Esophagus squamous epithelium (tissue), 5 donors: ENCODE results near the gene LRBA. TPM values are rescaled to one million over a fixed set of nuclear protein-coding genes. Genes with fewer than 3 reads are reported as not detected.

ENCODE experiments used
- DNase-seq: peaks from one replicate; lab custom pipeline; 2025; lab: John Stamatoyannopoulos, UW
- H3K27ac ChIP-seq, 4 donors: fragments of 200-600 bp; sonication (generic); one replicate each; pipeline ENCODE4 v1.5.1; 2016 to 2019; ENCODE audit warnings: mild to moderate bottlenecking in 1 of 4
- H3K27me3 ChIP-seq, 4 donors: fragments of 200-600 bp; sonication (generic); 1 replicate in 3 of 4; 2 replicates in 1 of 4; pipeline versions ENCODE4 v1.5.1 to v1.6.0; 2017 to 2021; ENCODE audit warnings: antibody characterized with exemption in 1 of 4
- H3K36me3 ChIP-seq, 3 donors: fragments of 200-600 bp; sonication (generic); one replicate each; pipeline ENCODE4 v1.5.1; 2016 to 2019
- H3K4me1 ChIP-seq, 3 donors: fragments of 200-600 bp; sonication (generic); one replicate each; pipeline ENCODE4 v1.5.1; 2017 to 2019
- H3K4me3 ChIP-seq, 4 donors: fragments of 200-600 bp; sonication (generic); 1 replicate in 3 of 4; 2 replicates in 1 of 4; pipeline ENCODE4 v1.5.1; 2016 to 2019; ENCODE audit warnings: mild to moderate bottlenecking in 2 of 4, moderate library complexity in 1 of 4
- H3K9me3 ChIP-seq, 3 donors: fragments of 200-600 bp; sonication (generic); one replicate each; pipeline ENCODE4 v1.5.1; 2016 to 2019
- POLR2A ChIP-seq, 4 donors: fragments of 450-650 bp; IDR thresholded peaks; one replicate each; pipeline ENCODE4 v1.6.1; 2017; ENCODE audit warnings: antibody characterized with exemption in 4 of 4, mild to moderate bottlenecking in 4 of 4, moderate library complexity in 3 of 4
- WGBS, 2 donors: methylation state at CpG; one replicate each; pipeline ENCODE4 v1.1.5; 2018; 5-methylcytosine and 5-hydroxymethylcytosine counted together
- intact Hi-C: fragments of 100-400 bp; cut with DNase I; formaldehyde crosslinking; loops from one replicate; pipeline ENCODE4 v1.15.0; 2022
- total RNA-seq, 4 donors: library from RNA; depleted of rRNA; stranded (reverse); fragments of >200 nt; gene quantifications; one replicate each; pipeline ENCODE4 v1.1.0, GENCODE V29; 2016
- TF ChIP-seq, protein P1 (sequence below), 6 experiments: fragments of 450-650 bp in 4 of 6; fragments of 200-600 bp in 2 of 6; sonication (generic) in 2 of 6; IDR thresholded peaks; one replicate each; pipeline ENCODE4 v1.5.1; 2016 to 2019; ENCODE audit warnings: antibody characterized with exemption in 6 of 6, mild to moderate bottlenecking in 4 of 6, moderate library complexity in 4 of 6
- donor health status: DM: yes; HTN: yes; CAD: no.

The LRBA gene
- total RNA-seq, 4 donors from 2014 or later = 54.7 to 91.8 (median 66.2) TPM

DNA sequence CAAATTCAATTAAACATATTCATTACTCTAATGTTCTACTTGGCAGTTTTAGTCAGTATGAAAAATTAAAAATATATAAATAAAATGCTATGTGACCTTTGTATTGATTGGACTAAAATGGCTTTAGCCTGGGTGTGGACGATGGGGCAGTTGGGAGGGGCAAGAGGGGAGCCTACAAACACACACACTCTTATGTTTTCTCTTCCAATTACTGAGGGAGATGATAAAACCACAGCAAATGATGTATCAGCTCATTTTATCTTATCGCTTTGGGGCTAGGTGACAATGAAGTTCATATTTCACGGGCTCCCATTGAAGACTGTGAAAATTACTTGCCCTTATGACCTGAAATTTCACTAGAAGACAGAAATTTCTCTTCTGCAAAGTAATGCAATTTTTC is 517.5 kb downstream of the LRBA start:
- Histone ChIP-seq H3K9me3 (no peaks in the 10 kb centered on the region), H3K36me3 (no peaks in the 10 kb centered on the region), H3K27ac (no peak overlapping the region), H3K4me1 (no peaks in the 10 kb centered on the region), H3K4me3 (no peak overlapping the region), H3K27me3 (no peaks in the 10 kb centered on the region)
- intact Hi-C loops = no loop called here
- DNase-seq = no peak
- TF ChIP-seq, protein P1, sequence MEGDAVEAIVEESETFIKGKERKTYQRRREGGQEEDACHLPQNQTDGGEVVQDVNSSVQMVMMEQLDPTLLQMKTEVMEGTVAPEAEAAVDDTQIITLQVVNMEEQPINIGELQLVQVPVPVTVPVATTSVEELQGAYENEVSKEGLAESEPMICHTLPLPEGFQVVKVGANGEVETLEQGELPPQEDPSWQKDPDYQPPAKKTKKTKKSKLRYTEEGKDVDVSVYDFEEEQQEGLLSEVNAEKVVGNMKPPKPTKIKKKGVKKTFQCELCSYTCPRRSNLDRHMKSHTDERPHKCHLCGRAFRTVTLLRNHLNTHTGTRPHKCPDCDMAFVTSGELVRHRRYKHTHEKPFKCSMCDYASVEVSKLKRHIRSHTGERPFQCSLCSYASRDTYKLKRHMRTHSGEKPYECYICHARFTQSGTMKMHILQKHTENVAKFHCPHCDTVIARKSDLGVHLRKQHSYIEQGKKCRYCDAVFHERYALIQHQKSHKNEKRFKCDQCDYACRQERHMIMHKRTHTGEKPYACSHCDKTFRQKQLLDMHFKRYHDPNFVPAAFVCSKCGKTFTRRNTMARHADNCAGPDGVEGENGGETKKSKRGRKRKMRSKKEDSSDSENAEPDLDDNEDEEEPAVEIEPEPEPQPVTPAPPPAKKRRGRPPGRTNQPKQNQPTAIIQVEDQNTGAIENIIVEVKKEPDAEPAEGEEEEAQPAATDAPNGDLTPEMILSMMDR (IDR thresholded peaks at IDR 0.05) = no peak
- TF ChIP-seq POLR2A (IDR thresholded peaks at IDR 0.05) = no peak
- 84 to 85% methylated on average over 3 of the region's 3 CpGs for WGBS, 2 donors

DNA sequence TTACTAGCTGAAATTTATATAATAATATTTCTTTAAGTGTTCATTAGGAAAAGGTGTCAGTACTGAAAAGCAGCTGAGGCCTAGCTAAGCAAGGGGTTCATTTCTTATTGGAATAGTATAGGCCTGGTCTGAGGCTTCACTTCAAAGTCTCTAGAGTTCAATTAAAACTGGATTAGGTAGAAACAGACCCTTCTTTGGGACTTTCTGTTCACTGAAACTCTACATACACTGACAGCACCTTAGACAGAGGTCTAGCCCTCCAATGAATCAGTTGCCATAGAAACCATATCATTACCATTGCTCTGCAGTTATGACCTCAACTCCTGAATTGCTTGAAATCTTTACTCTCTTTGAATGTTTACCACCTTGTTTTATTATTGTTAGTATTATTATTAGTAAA is 519.5 kb downstream of the LRBA start:
- H3K36me3 ChIP-seq = no peaks in the 10 kb centered on the region
- no peak overlapping the region for H3K4me3 ChIP-seq
- TF ChIP-seq, protein P1 (IDR thresholded peaks at IDR 0.05) = no peak
- TF ChIP-seq POLR2A (IDR thresholded peaks at IDR 0.05) = no peak
- DNase-seq = no peak
- intact Hi-C loops = no loop called here
- no peak overlapping the region for H3K27ac ChIP-seq
- H3K4me1 ChIP-seq = no peaks in the 10 kb centered on the region
- no peaks in the 10 kb centered on the region for H3K27me3 ChIP-seq
- H3K9me3 ChIP-seq = no peaks in the 10 kb centered on the region

DNA sequence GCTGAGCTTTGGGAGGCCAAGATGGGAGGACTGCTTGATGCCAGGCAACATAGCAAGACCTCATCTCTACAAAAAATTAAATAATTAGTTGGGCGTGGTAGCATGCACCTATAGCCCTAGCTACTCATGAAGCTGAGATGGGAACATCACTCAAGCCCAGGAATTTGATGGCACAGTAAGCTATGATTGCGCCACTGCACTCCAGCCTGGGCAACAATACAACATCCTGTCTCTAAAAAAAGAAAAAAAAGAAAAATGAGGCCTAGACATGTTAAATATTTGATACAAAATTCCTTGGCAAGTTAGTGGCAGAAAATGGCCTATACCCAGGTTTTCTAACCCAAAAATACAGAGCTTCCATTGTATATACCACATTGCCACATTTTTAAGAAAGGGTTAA is 521.2 kb downstream of the LRBA start:
- H3K36me3 ChIP-seq = no peaks in the 10 kb centered on the region
- no peak overlapping the region for H3K4me3 ChIP-seq
- 90 to 100% methylated on average over 2 of the region's 2 CpGs for WGBS, 2 donors
- no peaks in the 10 kb centered on the region for H3K27me3 ChIP-seq
- no peaks in the 10 kb centered on the region for H3K4me1 ChIP-seq
- DNase-seq = no peak
- no peaks in the 10 kb centered on the region for H3K9me3 ChIP-seq
- intact Hi-C loops = no loop called here
- no peak overlapping the region for H3K27ac ChIP-seq
- no peak for TF ChIP-seq POLR2A (IDR thresholded peaks at IDR 0.05)
- TF ChIP-seq, protein P1 (IDR thresholded peaks at IDR 0.05) = no peak

DNA sequence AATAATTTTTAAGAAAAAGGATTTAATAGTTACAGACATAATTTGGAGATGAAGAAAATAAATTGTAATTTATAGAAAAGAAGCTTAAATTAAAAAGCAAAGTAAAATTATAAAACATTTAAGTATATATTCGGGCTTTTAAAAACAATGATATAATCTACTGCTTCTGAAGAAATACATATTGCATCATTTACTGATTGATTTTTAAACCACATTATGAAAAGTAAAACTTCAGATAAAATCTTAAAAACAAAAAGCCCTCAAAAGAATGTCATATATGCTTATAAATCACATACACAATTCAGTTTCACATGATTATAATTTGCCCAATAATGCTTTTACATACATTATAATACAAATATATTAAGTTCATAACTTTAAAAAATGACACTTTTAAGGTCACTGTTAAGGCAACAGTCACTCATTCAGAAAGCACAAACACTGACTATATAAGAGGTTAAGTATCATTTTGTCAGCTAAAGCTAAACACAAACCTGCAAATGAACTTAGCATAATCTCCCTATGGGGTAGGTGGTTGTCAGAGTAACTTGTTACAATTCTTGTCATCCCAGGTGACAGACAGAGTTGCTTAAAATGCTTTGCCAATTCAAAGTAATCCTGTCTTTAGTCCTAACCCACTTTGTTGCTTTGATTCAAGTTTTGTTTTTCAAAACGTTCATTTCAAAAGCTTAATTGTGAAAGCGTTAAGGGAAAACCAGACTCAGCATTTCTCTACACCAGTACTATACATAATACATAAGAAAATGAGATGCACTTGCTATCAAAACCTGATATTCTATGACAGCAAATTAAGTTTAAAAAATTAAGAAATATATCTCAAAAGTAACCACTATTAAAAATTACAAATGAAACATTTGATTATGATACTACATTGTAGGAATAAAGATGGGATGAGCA is 523.7 kb downstream of the LRBA start:
- DNase-seq = no peak
- intact Hi-C loops = no loop called here
- TF ChIP-seq, protein P1 (IDR thresholded peaks at IDR 0.05) = no peak
- no peak for TF ChIP-seq POLR2A (IDR thresholded peaks at IDR 0.05)
- H3K27me3 ChIP-seq = no peaks in the 10 kb centered on the region
- H3K36me3 ChIP-seq = peaks cover 0 to 6% (median 0%) of the 10 kb centered on the region in 3 donors
- WGBS, 2 donors = 58 to 59% methylated on average over 3 of the region's 3 CpGs
- H3K4me3 ChIP-seq = no peak overlapping the region
- no peaks in the 10 kb centered on the region for H3K9me3 ChIP-seq
- no peak overlapping the region for H3K27ac ChIP-seq
- no peaks in the 10 kb centered on the region for H3K4me1 ChIP-seq

DNA sequence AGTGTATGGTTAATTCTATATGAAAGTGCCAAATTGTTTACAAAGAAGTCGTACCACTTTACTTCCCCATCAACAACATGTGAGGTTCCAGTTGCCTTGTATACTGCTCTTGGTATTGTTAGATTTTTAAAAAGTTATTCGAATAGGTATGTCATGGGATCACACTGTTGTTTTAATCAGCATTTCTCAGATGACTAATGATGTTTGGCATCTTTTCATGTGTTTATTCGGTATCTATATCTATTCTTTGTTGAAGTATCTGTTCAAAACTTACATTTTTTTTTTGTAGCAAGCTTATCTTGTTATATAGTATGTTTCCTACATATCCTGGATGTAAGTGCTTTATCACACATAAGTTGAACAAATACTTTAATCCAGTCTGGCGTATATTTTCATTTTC is 532.5 kb downstream of the LRBA start:
- no peaks in the 10 kb centered on the region for H3K27me3 ChIP-seq
- intact Hi-C loops = no loop called here
- H3K4me3 ChIP-seq = no peak overlapping the region
- WGBS, 2 donors = 85 to 90% methylated on average over 4 of the region's 4 CpGs
- no peaks in the 10 kb centered on the region for H3K4me1 ChIP-seq
- no peak overlapping the region for H3K27ac ChIP-seq
- H3K36me3 ChIP-seq = peaks cover 0 to 17% (median 0%) of the 10 kb centered on the region in 3 donors
- TF ChIP-seq POLR2A (IDR thresholded peaks at IDR 0.05) = no peak
- TF ChIP-seq, protein P1 (IDR thresholded peaks at IDR 0.05) = no peak
- DNase-seq = no peak
- H3K9me3 ChIP-seq = no peaks in the 10 kb centered on the region
